Caco-2 (cell line): ENCODE results near the gene RNASEH1. TPM values are rescaled to one million over a fixed set of nuclear protein-coding genes. Genes with fewer than 3 reads are reported as not detected.

Experiments
- BruUV-seq: library from RNA; stranded (reverse); fragments of 400-500 nt; replicated peaks from 2 replicates; lab custom pipeline; 2021; lab: Mats Ljungman, UMichigan
- CTCF ChIA-PET: fragments of 300-600 bp; sonication (Branson Sonifier 250); formaldehyde crosslinking; loops from one replicate; lab custom pipeline; 2022; ENCODE audit warnings: antibody characterized with exemption; lab: Charles Lee
- POLR2A ChIA-PET: fragments of 300-600 bp; sonication (Branson Sonifier 250); formaldehyde crosslinking; loops from one replicate; lab custom pipeline; 2022; ENCODE audit warnings: antibody characterized with exemption; lab: Charles Lee
- DNase-seq, 2 experiments: peaks; one replicate each; pipeline versions ENCODE4 v3.0.0 to v3.0.0-alpha.2; 2020 to 2022
- H3K27me3 ChIP-seq: replicated peaks from 2 replicates; pipeline ENCODE4 v1.6.0; 2011; ENCODE audit warnings: low read length; ENCODE audit not compliant: control insufficient read depth, insufficient read depth
- H3K36me3 ChIP-seq: 2 replicates; pipeline ENCODE4 v1.5.1; 2011; ENCODE audit warnings: low read length; ENCODE audit not compliant: control insufficient read depth, insufficient read depth
- H3K4me1 ChIP-seq: fragments of 250-450 bp; sonication (Bioruptor Pico); 2 replicates; pipeline ENCODE4 v1.5.1; 2020; ENCODE audit warnings: mild to moderate bottlenecking
- H3K4me3 ChIP-seq: 2 replicates; pipeline ENCODE4 v1.5.1; 2011; ENCODE audit warnings: low read depth, mild to moderate bottlenecking, control low read depth, low read length
- H3K9me3 ChIP-seq: fragments of 250-450 bp; sonication (Bioruptor Pico); 2 replicates; pipeline ENCODE4 v1.5.1; 2020; ENCODE audit warnings: mild to moderate bottlenecking, moderate library complexity
- H3K27ac Mint-ChIP-seq: one replicate; pipeline ENCODE4 v1.8.0; 2022; ENCODE audit warnings: mixed read lengths; ENCODE audit not compliant: unreplicated experiment
- H3K27me3 Mint-ChIP-seq: one replicate; pipeline ENCODE4 v1.8.0; 2022; ENCODE audit warnings: mixed read lengths; ENCODE audit not compliant: insufficient read depth, unreplicated experiment
- H3K36me3 Mint-ChIP-seq: one replicate; pipeline ENCODE4 v1.8.0; 2022; ENCODE audit warnings: mild to moderate bottlenecking, mixed read lengths; ENCODE audit not compliant: insufficient read depth, unreplicated experiment
- H3K4me1 Mint-ChIP-seq: one replicate; pipeline ENCODE4 v1.8.0; 2022; ENCODE audit warnings: low read depth, mixed read lengths; ENCODE audit not compliant: unreplicated experiment
- H3K4me3 Mint-ChIP-seq: one replicate; pipeline ENCODE4 v1.8.0; 2022; ENCODE audit warnings: mild to moderate bottlenecking, moderate library complexity, mixed read lengths; ENCODE audit not compliant: unreplicated experiment
- H3K9me3 Mint-ChIP-seq: one replicate; pipeline ENCODE4 v1.8.0; 2022; ENCODE audit warnings: mixed read lengths; ENCODE audit not compliant: unreplicated experiment
- intact Hi-C: fragments of 100-400 bp; cut with micrococcal nuclease; formaldehyde crosslinking; loops from one replicate; pipeline ENCODE4 v1.10.0; 2022; ENCODE audit not compliant: unreplicated experiment
- total RNA-seq: library from RNA; stranded (reverse); gene quantifications from 2 replicates; pipeline ENCODE4 v1.2.3, GENCODE V29; 2022
- TF ChIP-seq, protein P1 (sequence below), 2 experiments: fragments of 200-600 bp in 1 of 2; IDR thresholded peaks; 1 replicate in 1 of 2; 2 replicates in 1 of 2; pipeline versions ENCODE4 v1.5.1 to v1.8.0; 2011 to 2022; ENCODE audit warnings: antibody characterized with exemption in 1 of 2, control low read depth in 1 of 2, inconsistent platforms in 1 of 2, low read depth in 1 of 2, low read length in 1 of 2, mild to moderate bottlenecking in 1 of 2, moderate library complexity in 1 of 2; ENCODE audit not compliant: insufficient read depth in 1 of 2, severe bottlenecking in 1 of 2, unreplicated experiment in 1 of 2

RNASEH1 gene
- total RNA-seq, 1 experiment from 2014 or later, result 47.1 TPM

- peaks cover 7% of the 10 kb centered on the region; the same call in 1 of the 2 replicates for H3K4me1 ChIP-seq
- H3K36me3 Mint-ChIP-seq, result peaks cover 37% of the 10 kb centered on the region
- H3K9me3 ChIP-seq, result no peaks in the 10 kb centered on the region
- DNase-seq, result peak; percentile 75 to 80
- H3K27me3 ChIP-seq, result no peaks in the 10 kb centered on the region
- TSS peak; percentile 87 for BruUV-seq
- peak overlapping the region; percentile 95 for H3K4me3 Mint-ChIP-seq
- H3K9me3 Mint-ChIP-seq, result peaks cover under 1% of the 10 kb centered on the region
- POLR2A ChIA-PET, result interaction anchor here (1.1 to 2.0 kb wide), 3 partner anchors 16 to 22 kb away, joined by 3 to 15 read pairs (median 13); partner anchors contain the start of genes ADI1 and RNASEH1
- CTCF ChIA-PET, result interaction anchor here (1.0 to 1.5 kb wide), 7 partner anchors 11 to 157 kb away, joined by 3 to 7 read pairs (median 4); partner anchors contain the start of genes ADI1, RNASEH1 and TRAPPC12
- TF ChIP-seq, protein P1, sequence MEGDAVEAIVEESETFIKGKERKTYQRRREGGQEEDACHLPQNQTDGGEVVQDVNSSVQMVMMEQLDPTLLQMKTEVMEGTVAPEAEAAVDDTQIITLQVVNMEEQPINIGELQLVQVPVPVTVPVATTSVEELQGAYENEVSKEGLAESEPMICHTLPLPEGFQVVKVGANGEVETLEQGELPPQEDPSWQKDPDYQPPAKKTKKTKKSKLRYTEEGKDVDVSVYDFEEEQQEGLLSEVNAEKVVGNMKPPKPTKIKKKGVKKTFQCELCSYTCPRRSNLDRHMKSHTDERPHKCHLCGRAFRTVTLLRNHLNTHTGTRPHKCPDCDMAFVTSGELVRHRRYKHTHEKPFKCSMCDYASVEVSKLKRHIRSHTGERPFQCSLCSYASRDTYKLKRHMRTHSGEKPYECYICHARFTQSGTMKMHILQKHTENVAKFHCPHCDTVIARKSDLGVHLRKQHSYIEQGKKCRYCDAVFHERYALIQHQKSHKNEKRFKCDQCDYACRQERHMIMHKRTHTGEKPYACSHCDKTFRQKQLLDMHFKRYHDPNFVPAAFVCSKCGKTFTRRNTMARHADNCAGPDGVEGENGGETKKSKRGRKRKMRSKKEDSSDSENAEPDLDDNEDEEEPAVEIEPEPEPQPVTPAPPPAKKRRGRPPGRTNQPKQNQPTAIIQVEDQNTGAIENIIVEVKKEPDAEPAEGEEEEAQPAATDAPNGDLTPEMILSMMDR (IDR thresholded peaks at IDR 0.05; ENCODE audit: insufficient read depth in 1 of 2, low read depth in 1 of 2, low read length in 1 of 2, severe bottlenecking in 1 of 2, unreplicated experiment in 1 of 2), result peak; percentile 11 to 31
- peak overlapping the region; percentile 99 for H3K27ac Mint-ChIP-seq
- intact Hi-C loops, result loop anchor here (1.0 to 5.0 kb wide), 6 partner anchors 17 to 115 kb away; partner anchors contain the start of genes ADI1 and RNASEH1
- peaks cover 2% of the 10 kb centered on the region; the same call in 1 of the 2 replicates for H3K36me3 ChIP-seq
- H3K4me1 Mint-ChIP-seq, result peaks cover 7% of the 10 kb centered on the region
- H3K27me3 Mint-ChIP-seq, result no peaks in the 10 kb centered on the region
- H3K4me3 ChIP-seq, result peak overlapping the region; percentile 54
Measured at GRCh38 chr2:3535794-3536681, 22.1 kb downstream of the RNASEH1 start.

- Histone ChIP-seq H3K9me3 (no peaks in the 10 kb centered on the region), H3K36me3 (peaks cover 2% of the 10 kb centered on the region; the same call in 1 of the 2 replicates), H3K4me1 (peaks cover 7% of the 10 kb centered on the region; the same call in 1 of the 2 replicates), H3K4me3 (peak overlapping the region; percentile 54), H3K27me3 (no peaks in the 10 kb centered on the region)
- peak; percentile 60 for DNase-seq
- ChIA-PET CTCF (interaction anchor here (1.0 to 1.5 kb wide), 6 partner anchors 10 to 156 kb away, joined by 3 to 7 read pairs (median 4); partner anchors contain the start of genes ADI1, RNASEH1 and TRAPPC12), POLR2A (interaction anchor here (1.1 to 2.0 kb wide), 3 partner anchors 16 to 23 kb away, joined by 3 to 15 read pairs (median 13); partner anchors contain the start of genes ADI1 and RNASEH1)
- peaks cover 7% of the 10 kb centered on the region for H3K9me3 Mint-ChIP-seq
- BruUV-seq, result no TSS peak
- H3K27me3 Mint-ChIP-seq, result no peaks in the 10 kb centered on the region
- peak overlapping the region; percentile 99 for H3K27ac Mint-ChIP-seq
- H3K4me3 Mint-ChIP-seq, result peak overlapping the region; percentile 95
- H3K36me3 Mint-ChIP-seq, result peaks cover 31% of the 10 kb centered on the region
- intact Hi-C loops, result loop anchor here (5.0 kb wide), 1 partner anchor 73 kb away; no protein-coding TSS in a partner anchor
- TF ChIP-seq, protein P1 (IDR thresholded peaks at IDR 0.05; ENCODE audit: insufficient read depth in 1 of 2, low read depth in 1 of 2, low read length in 1 of 2, severe bottlenecking in 1 of 2, unreplicated experiment in 1 of 2), result peak in 1 of 2 experiments; percentile 19
- H3K4me1 Mint-ChIP-seq, result peaks cover 7% of the 10 kb centered on the region
Measured at GRCh38 chr2:3535467-3535793, 22.7 kb downstream of the RNASEH1 start.

GRCh38 chr2:3534251-3534814 lies 23.8 kb downstream of the RNASEH1 start:
- no peak overlapping the region for H3K4me3 ChIP-seq
- CTCF ChIA-PET, result no interaction called here

More at GRCh38 chr2:3534251-3534814, 23.8 kb downstream of the RNASEH1 start:
- Histone ChIP-seq H3K9me3 (no peaks in the 10 kb centered on the region), H3K27me3 (no peaks in the 10 kb centered on the region), H3K4me1 (peaks cover 7% of the 10 kb centered on the region; the same call in 1 of the 2 replicates), H3K36me3 (peaks cover 2% of the 10 kb centered on the region; the same call in 1 of the 2 replicates)
- Mint-ChIP-seq H3K4me1 (peaks cover 7% of the 10 kb centered on the region), H3K36me3 (peaks cover 20% of the 10 kb centered on the region), H3K27ac (no peak overlapping the region), H3K27me3 (no peaks in the 10 kb centered on the region), H3K4me3 (no peak overlapping the region), H3K9me3 (peaks cover 14% of the 10 kb centered on the region)
- POLR2A ChIA-PET, result no interaction called here
- no TSS peak for BruUV-seq
- intact Hi-C loops, result no loop called here
- TF ChIP-seq, protein P1 (IDR thresholded peaks at IDR 0.05; ENCODE audit: insufficient read depth in 1 of 2, low read depth in 1 of 2, low read length in 1 of 2, severe bottlenecking in 1 of 2, unreplicated experiment in 1 of 2), result no peak
- DNase-seq, result no peak
